ENCODE results near the gene LAYN.

The LAYN gene

DNA sequence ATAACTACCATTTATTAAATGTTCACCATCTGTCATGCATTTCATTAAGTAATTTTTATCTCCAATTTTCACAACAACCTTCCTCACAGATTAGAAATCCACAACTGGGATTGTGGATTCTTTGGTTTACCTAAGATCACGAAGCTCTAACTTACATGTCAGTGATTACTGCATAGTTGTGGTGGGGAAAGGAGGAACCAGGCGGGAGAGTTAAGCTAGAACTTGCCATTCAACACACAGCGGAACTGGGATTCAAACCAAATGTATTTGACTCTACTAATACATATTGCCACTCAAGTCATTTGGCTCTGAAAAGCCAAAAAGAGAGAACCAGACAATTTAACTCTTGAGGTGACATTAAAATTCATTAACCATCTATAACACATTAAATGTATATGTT lies 10.4 kb upstream of the LAYN start:
- in situ Hi-C loops (cut with MboI; ENCODE audit: low sequenced_read_pairs): no loop called here

DNA sequence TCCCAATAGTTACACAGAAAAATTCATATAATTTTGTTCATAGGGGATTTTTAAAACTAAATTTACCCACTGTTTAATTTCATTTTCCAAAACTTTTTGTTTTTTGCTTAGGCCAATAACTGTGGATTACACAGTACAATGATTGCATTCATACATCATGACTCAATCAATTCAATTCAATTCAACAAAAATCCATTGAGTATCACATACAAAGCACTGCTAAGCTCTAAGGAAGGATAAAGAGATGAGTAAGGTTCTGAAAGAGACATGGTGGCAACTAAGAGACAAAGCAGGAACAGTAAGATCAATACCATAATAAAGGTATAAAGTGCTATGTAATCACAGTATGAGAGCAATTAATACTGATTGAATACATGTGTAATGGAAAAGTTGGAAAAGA lies 9.4 kb upstream of the LAYN start:
- in situ Hi-C loops (cut with MboI; ENCODE audit: low sequenced_read_pairs): no loop called here

DNA sequence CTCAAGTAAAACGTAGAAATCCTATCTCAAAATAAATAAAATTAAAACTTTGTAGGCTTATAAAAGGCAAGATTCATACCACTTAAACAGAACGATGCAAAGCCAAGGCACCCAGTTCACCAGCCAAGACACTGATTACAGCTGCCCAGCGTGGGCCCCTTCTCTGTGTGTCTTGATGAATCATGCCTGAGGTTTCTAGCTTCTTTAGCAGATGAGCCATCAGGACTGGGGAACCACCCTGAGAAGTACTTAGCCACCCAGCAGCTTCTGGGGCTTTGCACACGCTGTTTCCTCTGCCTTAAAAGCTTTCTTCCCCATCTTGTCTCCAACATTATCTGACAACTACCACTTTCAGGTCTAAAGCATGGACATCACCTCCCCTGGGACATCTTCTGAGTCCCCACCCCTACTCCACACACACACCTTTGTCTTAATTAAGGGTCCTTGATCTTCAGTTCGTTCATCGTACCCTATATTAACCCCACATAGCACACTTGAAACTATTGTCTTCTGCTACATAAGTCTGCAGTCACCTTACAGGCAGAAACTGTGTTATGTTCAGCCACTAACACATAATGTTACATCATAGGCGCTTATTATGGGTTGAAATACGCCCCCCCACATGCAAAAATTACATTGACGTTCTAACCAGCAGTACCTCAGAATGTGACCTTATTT lies 8.7 kb upstream of the LAYN start:
- in situ Hi-C loops (cut with MboI; ENCODE audit: low sequenced_read_pairs): no loop called here

DNA sequence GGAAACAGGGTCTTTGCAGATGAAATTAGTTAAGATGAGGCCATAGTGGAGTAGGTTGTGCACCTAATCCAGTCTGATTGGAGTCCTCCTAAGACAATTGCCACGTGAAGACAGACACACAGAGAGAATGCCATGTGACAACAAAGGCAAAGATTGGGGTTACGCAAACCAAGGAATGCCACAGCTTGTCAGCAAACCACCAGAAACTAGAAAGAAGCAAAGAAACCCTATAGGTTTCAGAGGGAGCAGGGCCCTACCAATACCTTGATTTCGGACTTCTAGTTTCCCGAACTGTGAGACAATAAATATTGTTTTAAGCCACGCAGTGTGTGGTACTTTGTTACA lies 8.2 kb upstream of the LAYN start:
- in situ Hi-C loops (cut with MboI; ENCODE audit: low sequenced_read_pairs): no loop called here

DNA sequence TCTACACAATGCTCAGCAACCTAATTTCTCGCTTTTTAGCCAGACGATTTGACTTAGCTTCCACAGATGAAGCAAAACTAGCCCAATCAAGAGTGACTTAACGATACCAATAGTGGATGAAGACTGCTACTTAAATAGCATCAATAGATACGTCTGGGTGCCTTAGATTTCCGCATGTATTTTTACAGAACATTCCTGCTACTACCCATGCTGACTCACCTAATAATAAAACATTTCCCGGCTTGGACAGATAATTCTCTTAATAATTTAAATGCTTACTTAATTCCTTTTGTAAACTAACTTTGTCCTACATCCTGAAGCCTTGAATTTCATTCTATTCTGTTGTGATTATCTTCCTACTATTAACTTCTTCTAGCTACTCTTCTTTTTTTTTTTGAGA lies 5.2 kb upstream of the LAYN start:
- in situ Hi-C loops (cut with MboI; ENCODE audit: low sequenced_read_pairs): no loop called here

GRCh38 chr11:111537336-111537860 lies 3.1 kb upstream of the LAYN start:
- in situ Hi-C loops (cut with MboI; ENCODE audit: low sequenced_read_pairs): no loop called here

- in situ Hi-C loops (cut with MboI; ENCODE audit: low sequenced_read_pairs): no loop called here
Observed at GRCh38 chr11:111538407-111539114, 2.0 kb upstream of the LAYN start.

DNA sequence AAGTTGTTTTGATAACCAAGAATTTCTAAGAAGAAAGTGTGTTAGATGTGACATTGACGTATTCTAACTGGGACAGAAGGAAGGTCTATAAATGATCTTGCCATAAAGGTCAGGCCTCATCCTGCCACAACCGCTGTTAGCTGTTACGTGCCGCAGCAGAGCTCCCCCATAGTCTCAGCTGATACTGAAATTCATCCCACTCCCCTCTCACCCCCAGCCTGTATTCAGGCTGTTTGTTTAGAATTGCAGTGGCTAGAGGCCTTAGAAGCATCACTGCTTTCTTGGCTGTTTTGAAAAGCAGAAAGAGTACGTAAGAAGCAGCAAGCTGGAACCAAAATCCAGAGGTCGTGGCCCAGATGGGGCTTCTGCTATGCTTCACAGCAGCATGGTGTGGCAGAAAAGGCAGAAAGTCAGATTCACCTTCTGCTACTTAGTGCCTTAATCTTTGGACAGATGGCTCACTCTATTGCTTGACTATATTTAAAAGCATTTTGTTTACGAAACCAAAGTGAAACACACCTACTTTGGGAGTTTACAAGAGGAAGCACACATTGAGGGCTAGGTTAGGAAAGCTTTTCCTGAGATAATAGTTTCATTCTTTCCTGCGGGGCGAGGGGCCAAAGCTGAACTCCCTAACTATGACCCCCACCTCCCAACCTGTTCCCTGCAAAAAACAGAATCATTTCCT lies 950 bp upstream of the LAYN start:
- in situ Hi-C loops (cut with MboI; ENCODE audit: low sequenced_read_pairs): no loop called here

- in situ Hi-C loops (cut with MboI; ENCODE audit: low sequenced_read_pairs): no loop called here
Observed at GRCh38 chr11:111540937-111541253, 375 bp downstream of the LAYN start.

DNA sequence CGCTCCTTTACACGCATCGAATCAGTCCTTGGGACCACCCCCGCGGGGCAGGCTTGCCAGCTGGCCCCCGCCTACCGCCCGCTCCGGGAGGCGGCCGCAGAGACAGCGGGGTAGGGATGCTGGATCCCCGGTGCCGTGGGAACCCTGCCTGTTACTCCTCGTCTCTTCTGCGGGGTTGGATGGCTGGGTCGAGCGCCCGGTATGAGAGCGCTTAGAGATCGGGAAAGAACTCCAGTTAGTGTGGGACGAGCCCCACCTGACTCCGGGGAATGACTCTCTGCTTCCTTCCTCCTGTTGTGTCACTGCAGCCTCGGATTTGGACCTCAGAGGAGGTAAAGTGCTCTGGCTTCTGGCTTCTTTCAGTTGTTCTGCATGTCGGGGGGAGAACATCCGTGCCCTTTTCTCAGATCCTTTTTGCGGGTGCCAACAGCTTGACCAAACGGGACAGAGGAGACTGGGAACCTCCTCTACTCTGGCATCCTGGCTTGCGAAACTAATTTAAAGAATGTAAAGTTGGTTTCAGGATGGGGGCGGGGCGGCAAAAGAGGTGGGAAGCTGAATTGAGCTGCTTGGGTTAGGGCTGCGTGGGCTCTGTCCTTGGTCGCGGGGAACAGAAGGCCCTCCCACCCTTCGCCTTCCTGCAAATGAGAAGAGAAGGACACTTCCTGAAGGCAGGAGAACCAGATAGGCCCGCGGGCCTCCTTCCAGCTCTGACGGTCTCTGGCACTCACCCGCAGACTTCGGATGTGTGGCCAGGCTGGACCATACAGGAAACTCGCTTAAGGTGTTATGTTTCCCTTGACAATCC lies 938 bp downstream of the LAYN start:
- in situ Hi-C loops (cut with MboI; ENCODE audit: low sequenced_read_pairs): no loop called here

- in situ Hi-C loops (cut with MboI; ENCODE audit: low sequenced_read_pairs): no loop called here
Observed at GRCh38 chr11:111542606-111543275, 2.2 kb downstream of the LAYN start.

GRCh38 chr11:111548525-111548924 lies 8.0 kb downstream of the LAYN start:
- in situ Hi-C loops (cut with MboI; ENCODE audit: low sequenced_read_pairs): no loop called here

GRCh38 chr11:111549196-111549868 lies 8.8 kb downstream of the LAYN start:
- in situ Hi-C loops (cut with MboI; ENCODE audit: low sequenced_read_pairs): no loop called here

DNA sequence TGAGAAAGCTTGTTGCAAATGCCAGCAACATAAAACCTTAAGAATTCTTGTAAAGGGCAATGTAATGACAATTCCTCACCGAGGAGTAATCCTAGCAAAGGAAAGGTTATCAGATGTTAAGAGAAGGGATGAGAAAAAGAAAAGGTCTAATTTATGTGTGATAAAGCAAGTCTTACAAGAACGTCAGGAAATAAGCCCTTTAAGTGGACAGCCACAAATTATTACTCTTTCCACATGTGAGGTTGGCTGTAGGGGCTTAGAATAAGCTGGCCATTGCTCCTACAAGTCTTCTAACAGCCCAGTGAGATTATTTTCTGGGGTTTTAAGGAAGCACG lies 9.3 kb downstream of the LAYN start:
- in situ Hi-C loops (cut with MboI; ENCODE audit: low sequenced_read_pairs): no loop called here

GRCh38 chr11:111550258-111550657 lies 9.7 kb downstream of the LAYN start:
- in situ Hi-C loops (cut with MboI; ENCODE audit: low sequenced_read_pairs): no loop called here

DNA sequence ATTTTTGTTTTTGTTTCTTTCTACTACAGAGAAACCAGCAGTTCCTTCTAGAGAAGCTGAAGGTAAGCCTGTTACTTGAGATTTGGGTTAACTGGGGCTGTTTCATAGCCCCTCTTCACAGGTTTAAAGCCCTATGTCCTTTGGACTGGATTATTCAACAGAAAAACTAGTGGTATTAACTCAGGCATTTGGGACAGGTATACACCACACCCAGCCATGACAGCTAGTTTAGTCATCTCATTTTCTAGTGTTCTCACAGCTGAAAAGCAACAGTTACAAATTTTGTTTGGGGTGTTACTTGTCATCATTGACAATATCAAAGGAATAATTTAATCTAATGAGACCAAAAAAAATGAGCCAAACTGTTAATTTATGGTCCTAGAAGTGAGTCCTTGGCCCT lies 14.0 kb downstream of the LAYN start:
- in situ Hi-C loops (cut with MboI; ENCODE audit: low sequenced_read_pairs): no loop called here

- in situ Hi-C loops (cut with MboI; ENCODE audit: low sequenced_read_pairs): no loop called here
Observed at GRCh38 chr11:111555255-111555654, 14.7 kb downstream of the LAYN start.

- in situ Hi-C loops (cut with MboI; ENCODE audit: low sequenced_read_pairs): no loop called here
Observed at GRCh38 chr11:111557425-111558111, 17.0 kb downstream of the LAYN start.

DNA sequence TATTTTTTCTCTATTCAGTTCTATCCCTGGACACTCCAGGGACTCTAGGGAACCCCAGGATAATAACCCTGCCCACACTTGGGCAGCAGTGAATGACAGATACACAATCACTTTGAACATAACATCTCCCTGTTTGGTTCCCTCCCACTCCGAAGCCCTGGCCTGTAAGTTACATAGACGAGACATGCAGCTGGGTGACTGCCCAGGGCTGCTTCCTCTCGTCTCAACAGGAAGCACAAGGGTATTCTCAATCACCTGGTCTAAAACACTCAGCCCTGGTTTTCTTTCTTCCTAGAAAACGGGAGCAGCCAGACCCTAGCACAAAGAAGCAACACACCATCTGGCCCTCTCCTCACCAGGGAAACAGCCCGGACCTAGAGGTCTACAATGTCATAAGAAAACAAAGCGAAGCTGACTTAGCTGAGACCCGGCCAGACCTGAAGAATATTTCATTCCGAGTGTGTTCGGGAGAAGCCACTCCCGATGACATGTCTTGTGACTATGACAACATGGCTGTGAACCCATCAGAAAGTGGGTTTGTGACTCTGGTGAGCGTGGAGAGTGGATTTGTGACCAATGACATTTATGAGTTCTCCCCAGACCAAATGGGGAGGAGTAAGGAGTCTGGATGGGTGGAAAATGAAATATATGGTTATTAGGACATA lies 19.4 kb downstream of the LAYN start:
- in situ Hi-C loops (cut with MboI; ENCODE audit: low sequenced_read_pairs): no loop called here
